K562 (cell line): ENCODE results near the gene POC5. TPM values are rescaled to one million over a fixed set of nuclear protein-coding genes. Genes with fewer than 3 reads are reported as not detected.
A peak's percentile ranks its signal among the peaks of the same experiment; 100 is the strongest.

Source experiments
- CC2D1A ChIP-seq: fragments of 450-650 bp; IDR thresholded peaks from 2 replicates; pipeline ENCODE4 v1.6.1; 2017; ENCODE audit warnings: mild to moderate bottlenecking
- CXXC5 ChIP-seq: fragments of 250-450 bp; sonication (Bioruptor Pico); IDR thresholded peaks from 2 replicates; pipeline ENCODE4 v1.8.0; 2022; ENCODE audit warnings: inconsistent platforms, mild to moderate bottlenecking, moderate library complexity
- DDX20 ChIP-seq: fragments of 450-650 bp; IDR thresholded peaks from 2 replicates; pipeline ENCODE4 v1.6.1; 2016; ENCODE audit warnings: missing genetic modification characterization, low read depth, mild to moderate bottlenecking, missing compliant biosample characterization, moderate library complexity
- EP300 ChIP-seq: IDR thresholded peaks from 2 replicates; pipeline ENCODE4 v1.6.1; 2012; ENCODE audit warnings: low read length, improper control_type of control experiment
- FOSL1 ChIP-seq: fragments of 200-800 bp; sonication (Bioruptor generic); conservative IDR thresholded peaks from 2 replicates; pipeline ENCODE4 v1.6.1; 2016; ENCODE audit warnings: missing genetic modification characterization, missing compliant biosample characterization
- GATA2 ChIP-seq: sonication (generic); formaldehyde crosslinking; IDR thresholded peaks from 2 replicates; pipeline ENCODE4 v1.4.0; 2020; ENCODE audit warnings: mild to moderate bottlenecking, missing genetic modification reagents
- GTF2B ChIP-seq: IDR thresholded peaks from 2 replicates; pipeline ENCODE4 v1.6.1; 2011; ENCODE audit not compliant: insufficient read length; ENCODE audit errors: extremely low read depth
- HMGN3 ChIP-seq: IDR thresholded peaks from 2 replicates; pipeline ENCODE4 v1.6.1; 2011; ENCODE audit warnings: borderline replicate concordance, low read depth, mild to moderate bottlenecking, mixed read lengths, low read length; ENCODE audit not compliant: insufficient read length; ENCODE audit errors: extremely low read depth
- ID3 ChIP-seq, 2 experiments: fragments of 250-450 bp in 1 of 2; fragments of 450-650 bp in 1 of 2; sonication (Bioruptor Pico) in 1 of 2; IDR thresholded peaks; 2 replicates each; pipeline versions ENCODE4 v1.6.1 to v1.8.0; 2016 to 2021; ENCODE audit warnings: mild to moderate bottlenecking in 2 of 2, moderate library complexity in 2 of 2, missing compliant biosample characterization in 1 of 2, missing genetic modification characterization in 1 of 2
- MCM5 ChIP-seq: fragments of 450-650 bp; IDR thresholded peaks from 2 replicates; pipeline ENCODE4 v1.6.1; 2016; ENCODE audit warnings: low read depth
- RBBP5 ChIP-seq: fragments of 200-600 bp; sonication (generic); IDR thresholded peaks from 2 replicates; pipeline ENCODE4 v1.6.1; 2012; ENCODE audit warnings: borderline replicate concordance, mild to moderate bottlenecking, low read length, control low read depth, inconsistent platforms; ENCODE audit not compliant: insufficient read depth, poor library complexity, severe bottlenecking
- RFX1 ChIP-seq: fragments of 450-650 bp; IDR thresholded peaks from 2 replicates; pipeline ENCODE4 v1.6.1; 2016; ENCODE audit warnings: mild to moderate bottlenecking, moderate library complexity
- SMARCE1 ChIP-seq: fragments of 450-650 bp; IDR thresholded peaks from 2 replicates; pipeline ENCODE4 v1.7.1; 2016; ENCODE audit warnings: mild to moderate bottlenecking
- SRSF9 ChIP-seq: fragments of 200-400 bp; formaldehyde crosslinking; IDR thresholded peaks from 2 replicates; pipeline ENCODE4 v1.6.1; 2017; ENCODE audit warnings: low read depth, low read length, borderline replicate concordance
- STAG1 ChIP-seq: sonication (generic); formaldehyde crosslinking; IDR thresholded peaks from 2 replicates; pipeline ENCODE4 v1.5.0; 2020; ENCODE audit warnings: missing genetic modification reagents, borderline replicate concordance
- SUPT5H ChIP-seq: fragments of 450-650 bp; IDR thresholded peaks from 2 replicates; pipeline ENCODE4 v1.6.1; 2016
- TCF3 ChIP-seq: sonication (generic); formaldehyde crosslinking; IDR thresholded peaks from 2 replicates; pipeline ENCODE4 v1.4.0; 2020; ENCODE audit warnings: mild to moderate bottlenecking, missing genetic modification reagents
- TRIM24 ChIP-seq, 2 experiments: fragments of 450-650 bp; IDR thresholded peaks; 2 replicates each; pipeline ENCODE4 v1.6.1; 2016
- U2AF2 ChIP-seq: fragments of 200-400 bp; formaldehyde crosslinking; optimal IDR thresholded peaks from 2 replicates; pipeline ENCODE3; 2017; ENCODE audit warnings: low read depth, mild to moderate bottlenecking, low read length
- ZBTB17 ChIP-seq: fragments of 450-650 bp; formaldehyde crosslinking; IDR thresholded peaks from 2 replicates; pipeline ENCODE4 v1.4.0; 2020; ENCODE audit warnings: mild to moderate bottlenecking
- ZFP1 ChIP-seq: fragments of 450-650 bp; formaldehyde crosslinking; IDR thresholded peaks from 2 replicates; pipeline ENCODE4 v1.4.0; 2020; ENCODE audit warnings: mild to moderate bottlenecking, mixed read lengths
- ZNF277 ChIP-seq: fragments of 250-450 bp; sonication (Bioruptor Pico); IDR thresholded peaks from 2 replicates; pipeline ENCODE4 v1.8.0; 2022; ENCODE audit warnings: inconsistent platforms, mild to moderate bottlenecking, moderate library complexity, borderline replicate concordance
- ZNF592 ChIP-seq: fragments of 450-650 bp; IDR thresholded peaks from 2 replicates; pipeline ENCODE4 v1.6.1; 2017; ENCODE audit warnings: antibody characterized with exemption, mild to moderate bottlenecking
- polyA plus RNA-seq, 8 experiments: library from polyadenylated mRNA; depleted of rRNA in 4 of 8; stranded (reverse) in 5 of 8; unstranded in 3 of 8; fragments of >200 nt; fragmentation: Nextera tagmentation in 2 of 8; fragmentation: Illumina TruSeq in 1 of 8; extraction: Ambion mirVana in 2 of 8; extraction: Trizol in 1 of 8; gene quantifications; 2 replicates each; pipeline versions ENCODE4 v1.2.1 to v1.2.3, GENCODE V29; 2011 to 2014; ENCODE audit warnings: inconsistent platforms in 1 of 8, missing spikeins in 1 of 8
- total RNA-seq, 7 experiments: library from RNA; depleted of rRNA in 6 of 7; stranded (reverse); fragments of >200 nt in 6 of 7; fragmentation: Illumina TruSeq in 2 of 7; extraction: Trizol in 2 of 7; gene quantifications; 2 replicates each; pipeline versions ENCODE4 v1.2.1 to v1.2.3, GENCODE V29; 2011 to 2021; ENCODE audit warnings: low replicate concordance in 1 of 7

Gene POC5
- total and polyA plus RNA-seq, 9 of the 15 experiments (the other 6 are each of a cell fraction or from before 2014, with no cell fraction given), result 14.5 to 38.2 (median 27.0) TPM

- peak; percentile 63 for TF ChIP-seq ZNF592
- no peak for TF ChIP-seq ZBTB17
- no peak for TF ChIP-seq ZFP1 (CRISPR knock-in tag)
- peak; percentile 59 for TF ChIP-seq TCF3 (CRISPR knock-in tag)
- peak; percentile 10 to 53; a peak in 1 of 4 replicates for TF ChIP-seq TRIM24 (IDR thresholded peaks at IDR 0.05)
- peak; percentile 65; the same call in 1 of the 2 replicates for TF ChIP-seq EP300
- no peak for TF ChIP-seq HMGN3
- no peak for TF ChIP-seq STAG1 (CRISPR knock-in tag)
- peak; percentile 57 for TF ChIP-seq GATA2 (CRISPR knock-in tag)
- TF ChIP-seq FOSL1, result peak; percentile 97
- TF ChIP-seq MCM5, result no peak
- TF ChIP-seq CC2D1A, result 0 out of 2 replicates have a peak, but pooled peaks have one; percentile 32
- TF ChIP-seq CXXC5 (CRISPR knock-in tag), result peak; percentile 37
- TF ChIP-seq SUPT5H, result no peak
- peak; percentile 79 for TF ChIP-seq SMARCE1
- TF ChIP-seq ZNF277 (CRISPR knock-in tag), result no peak
- no peak for TF ChIP-seq RFX1
- TF ChIP-seq ID3 (CRISPR knock-in tag; IDR thresholded peaks at IDR 0.05), result no peak
- TF ChIP-seq ID3 (tag; IDR thresholded peaks at IDR 0.05), result no peak
- TF ChIP-seq U2AF2, result no peak
- no peak for TF ChIP-seq DDX20 (tag)
- TF ChIP-seq GTF2B, result no peak
- TF ChIP-seq RBBP5, result peak; percentile 41
- TF ChIP-seq SRSF9, result no peak
Observed at GRCh38 chr5:75668977-75669689, 48.1 kb downstream of the POC5 start (continued).
